Heart right ventricle (tissue), 16 donors: ENCODE measurements around the gene HADHA. TPM values are rescaled to one million over a fixed set of nuclear protein-coding genes. Genes with fewer than 3 reads are reported as not detected.
A peak's percentile ranks its signal among the peaks of the same experiment; 100 is the strongest.

Source experiments
- ATAC-seq, 8 donors: fragments of 200-7000 bp; cut with Tn5 transposase; one replicate each; pipeline ENCODE4 v1.9.1; 2020; ENCODE audit warnings: mild to moderate bottlenecking in 8 of 8, moderate library complexity in 8 of 8, moderate number of reproducible peaks in 1 of 8
- DNase-seq, 2 donors: peaks; one replicate each; pipeline ENCODE4 v3.0.0-alpha.2; 2020
- H3K27ac ChIP-seq, 10 donors: fragments of 200-600 bp; sonication (generic) in 2 of 10; one replicate each; pipeline versions ENCODE4 v1.5.0 to v1.8.0; 2020 to 2022; ENCODE audit warnings: mild to moderate bottlenecking in 3 of 10
- H3K27me3 ChIP-seq, 7 donors: fragments of 200-600 bp; one replicate each; pipeline ENCODE4 v1.8.0; 2021 to 2022; ENCODE audit warnings: mild to moderate bottlenecking in 2 of 7
- H3K36me3 ChIP-seq, 9 donors: fragments of 200-600 bp; sonication (generic) in 1 of 9; one replicate each; pipeline versions ENCODE4 v1.5.0 to v1.8.0; 2020 to 2022; ENCODE audit warnings: mild to moderate bottlenecking in 2 of 9
- H3K4me1 ChIP-seq, 9 donors: fragments of 200-600 bp; sonication (generic) in 1 of 9; one replicate each; pipeline versions ENCODE4 v1.5.0 to v1.8.0; 2020 to 2022; ENCODE audit warnings: mild to moderate bottlenecking in 4 of 9
- H3K4me3 ChIP-seq, 10 donors: fragments of 200-600 bp; sonication (generic) in 2 of 10; one replicate each; pipeline versions ENCODE4 v1.5.0 to v1.8.0; 2020 to 2022; ENCODE audit warnings: mild to moderate bottlenecking in 7 of 10, moderate library complexity in 2 of 10
- H3K9me3 ChIP-seq, 11 donors: fragments of 200-600 bp in 10 of 11; sonication (generic) in 2 of 11; one replicate each; pipeline versions ENCODE4 v1.5.0 to v1.8.0; 2013 to 2022; ENCODE audit warnings: mild to moderate bottlenecking in 2 of 11, control low read depth in 1 of 11, moderate library complexity in 1 of 11
- CTCF ChIP-seq, 9 donors: fragments of 200-600 bp; sonication (generic) in 2 of 9; IDR thresholded peaks; one replicate each; pipeline versions ENCODE4 v1.5.0 to v1.8.0; 2021 to 2022; ENCODE audit warnings: antibody characterized with exemption in 9 of 9, mild to moderate bottlenecking in 5 of 9, moderate library complexity in 1 of 9
- WGBS, 2 donors: extraction: QIAGEN DNeasy Blood & Tissue Kit; methylation state at CpG; one replicate each; pipeline ENCODE4 v1.1.7; 2013; ENCODE audit warnings: inconsistent platforms in 1 of 2; 5-methylcytosine and 5-hydroxymethylcytosine counted together
- intact Hi-C, 10 donors: fragments of 100-400 bp; cut with DNase I; formaldehyde crosslinking; loops; one replicate each; pipeline versions ENCODE4 v1.11.1 to v1.14.2; 2022
- polyA plus RNA-seq, 2 donors: library from polyadenylated mRNA; stranded (reverse); fragments of 200-250 nt; gene quantifications; one replicate each; pipeline ENCODE4 v1.2.3, GENCODE V29; 2013
- total RNA-seq, 10 donors: library from RNA; stranded (reverse); fragmentation: NEBNext Ultra II Directional in 3 of 10; extraction: Animal tissue kit (Norgen Biotek cat#: 25700) in 3 of 10; gene quantifications; one replicate each; pipeline versions ENCODE4 v1.2.1 to v1.2.4, GENCODE V29; 2021 to 2023
- donor health status: Arrhythmogenic right ventricular cardiomyopathy.
- donor health status: ischemic (EF 13 %, LVEDD 7.1; RV severe dilation, severe dysfunction).
- donor health status: healthy with polysubstance abuse.
- donor health status: DM: no; HTN: yes; CAD: no.
- donor health status: DM: no; HTN: no; CAD: no.
- donor health status: ischemic (EF 25% LVEDD 6.9; RV normal size, moderate dysfunction).
- donor health status: ischemic (EF 25% LVEDD 5.7; RV mildly dilated, moderate dysfunction).
- donor health status: healthy.
- donor health status: DM: yes; HTN: yes; CAD: no.
- donor health status: Ischemic cardiomyopathy.
- donor health status: ischemic (EF 35%, LVEDD 5.7; RV mildly dilated, moderate dysfunction).
- donor health status: nonischemic (EF 11% LVEDD 7.7; RV severe dilation, severe dysfunction).
- donor health status: DM: yes; HTN: yes; CAD: no.
- donor health status: PGD.
- donor health status: ischemic (EF 29% LVEDD 5.4; RV normal size, mild dysfunction).
- donor health status: nonischemic (EF 23%, LVEDD 6.1; RV moderate dilation, normal function).

The HADHA gene
- total and polyA plus RNA-seq, 12 donors, result 143 to 686 (median 377) TPM

- Histone ChIP-seq H3K27ac (peak overlapping the region in 9 of 10 donors; percentile 9 to 86 (median 61)), H3K36me3 (peaks cover 0 to 64% (median 4%) of the 10 kb centered on the region in 9 donors), H3K27me3 (no peaks in the 10 kb centered on the region), H3K4me3 (no peak overlapping the region), H3K4me1 (peaks cover 0 to 62% (median 40%) of the 10 kb centered on the region in 9 donors), H3K9me3 (no peaks in the 10 kb centered on the region)
- peak in 1 of 2 donors; percentile 26 for DNase-seq
- WGBS, 2 donors, result 24 to 38% methylated on average over 3 of the region's 3 CpGs
- peak in 6 of 8 donors; percentile 62 to 79 (median 76) for ATAC-seq
- no peak for TF ChIP-seq CTCF (IDR thresholded peaks at IDR 0.05)
- intact Hi-C loops, result no loop called here
Observed at GRCh38 chr2:26255759-26256384, 11.4 kb upstream of the HADHA start.

GRCh38 chr2:26251893-26252292 is 7.5 kb upstream of the HADHA start:
- ATAC-seq (peak; percentile 83 to 94 (median 92)), DNase-seq (peak; percentile 42 to 73)
- Histone ChIP-seq H3K4me3 (no peak overlapping the region), H3K27me3 (no peaks in the 10 kb centered on the region), H3K9me3 (no peaks in the 10 kb centered on the region), H3K4me1 (peaks cover 2 to 81% (median 63%) of the 10 kb centered on the region in 9 donors), H3K27ac (peak overlapping the region; percentile 47 to 86 (median 80)), H3K36me3 (peaks cover 0 to 25% (median 0%) of the 10 kb centered on the region in 9 donors)
- intact Hi-C loops, result no loop called here
- no peak for TF ChIP-seq CTCF (IDR thresholded peaks at IDR 0.05)
- WGBS, 2 donors, result 24 to 50% methylated on average over 3 of the region's 3 CpGs

GRCh38 chr2:26249625-26250024 is 5.2 kb upstream of the HADHA start:
- no peaks in the 10 kb centered on the region for H3K9me3 ChIP-seq
- peak overlapping the region in 4 of 10 donors; percentile 0 to 41 (median 14) for H3K27ac ChIP-seq
- no peaks in the 10 kb centered on the region for H3K27me3 ChIP-seq
- H3K36me3 ChIP-seq, result peaks cover 0 to 7% (median 0%) of the 10 kb centered on the region in 9 donors
- no peak for ATAC-seq
- 81 to 88% methylated on average over 2 of the region's 2 CpGs for WGBS, 2 donors
- no peak for DNase-seq
- peaks cover 4 to 73% (median 67%) of the 10 kb centered on the region in 9 donors for H3K4me1 ChIP-seq
- no peak overlapping the region for H3K4me3 ChIP-seq
- intact Hi-C loops, result loop anchor here in 3 of 10 donors (5.0 to 10.0 kb wide), 3 partner anchors 45 to 85 kb away; no protein-coding TSS in a partner anchor
- no peak for TF ChIP-seq CTCF (IDR thresholded peaks at IDR 0.05)

DNA sequence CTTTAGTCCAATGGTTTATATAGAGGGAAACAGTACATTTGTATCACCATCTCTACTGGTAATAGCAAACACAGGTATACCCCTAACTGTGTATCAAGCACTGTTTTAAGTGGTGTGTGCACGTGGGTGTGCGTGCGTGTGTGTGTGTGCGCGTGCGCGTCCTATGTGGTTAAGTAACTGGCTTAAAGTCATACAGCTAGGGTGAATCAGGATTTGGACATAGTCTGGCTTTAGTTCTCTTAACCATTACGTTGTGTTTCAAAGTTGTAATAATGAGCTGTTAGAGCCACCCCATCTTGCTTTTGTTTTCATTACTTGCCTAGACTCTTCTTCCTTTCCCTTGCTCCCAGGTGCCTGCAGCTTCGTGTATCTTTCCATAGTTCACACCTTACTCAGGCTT is 2.4 kb upstream of the HADHA start:
- no peak for TF ChIP-seq CTCF (IDR thresholded peaks at IDR 0.05)
- no peaks in the 10 kb centered on the region for H3K9me3 ChIP-seq
- H3K4me1 ChIP-seq, result peaks cover 4 to 71% (median 63%) of the 10 kb centered on the region in 9 donors
- H3K4me3 ChIP-seq, result peak overlapping the region in 9 of 10 donors; percentile 58 to 94 (median 81)
- no peak for ATAC-seq
- intact Hi-C loops, result loop anchor here in 3 of 10 donors (5.0 to 10.0 kb wide), 3 partner anchors 48 to 88 kb away; no protein-coding TSS in a partner anchor
- no peaks in the 10 kb centered on the region for H3K27me3 ChIP-seq
- peak overlapping the region in 9 of 10 donors; percentile 23 to 99 (median 97) for H3K27ac ChIP-seq
- peak; percentile 23 to 28 for DNase-seq
- WGBS, 2 donors, result 50 to 69% methylated on average over 9 of the region's 9 CpGs
- no peaks in the 10 kb centered on the region for H3K36me3 ChIP-seq
